ENCODE results near the gene KCNIP2.

Gene KCNIP2

DNA sequence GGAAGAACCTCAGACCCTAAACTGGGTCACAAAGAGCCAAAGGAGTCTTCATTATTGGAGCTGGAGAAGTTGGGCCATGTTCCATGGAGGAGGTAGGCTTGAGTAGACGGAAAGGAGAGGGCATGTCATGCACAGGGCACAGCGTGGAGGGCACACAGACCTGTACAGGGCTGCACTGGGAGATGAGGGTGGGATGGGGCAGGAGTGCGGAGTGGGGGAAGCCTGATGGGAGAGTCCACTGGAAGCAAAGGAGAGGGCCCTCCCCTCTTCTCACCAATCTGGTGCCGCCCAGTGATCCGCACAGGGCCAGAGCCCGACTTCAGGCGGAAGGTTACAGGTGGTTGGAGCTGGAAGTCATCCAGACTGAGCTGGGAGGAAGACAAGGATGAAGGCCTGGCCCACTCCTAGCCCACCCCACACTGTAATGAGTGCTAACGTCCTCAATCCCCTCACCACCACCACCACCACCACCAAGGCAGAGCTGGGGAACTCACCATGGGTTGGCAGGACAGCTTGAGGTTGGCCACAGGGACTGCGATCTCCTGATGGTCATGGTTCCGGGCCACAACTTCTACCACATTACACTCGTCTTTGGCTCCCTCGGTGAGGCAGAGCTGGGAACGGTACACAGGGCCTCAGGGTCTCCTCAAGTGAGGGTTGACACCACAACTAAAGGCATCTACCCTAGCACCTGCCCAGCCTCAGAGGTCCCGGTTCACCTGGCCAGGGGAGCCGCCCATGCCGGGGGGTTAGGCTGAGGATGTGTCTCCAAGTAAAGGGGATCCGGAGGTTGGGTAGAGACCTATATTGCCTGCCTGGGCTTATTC lies 61.4 kb downstream of the KCNIP2 start:
- DNase-seq: no peak

GRCh38 chr10:101781655-101781983 lies 62.0 kb downstream of the KCNIP2 start:
- DNase-seq: no peak

GRCh38 chr10:101780818-101781654 lies 62.6 kb downstream of the KCNIP2 start:
- DNase-seq: peak; percentile 78

DNA sequence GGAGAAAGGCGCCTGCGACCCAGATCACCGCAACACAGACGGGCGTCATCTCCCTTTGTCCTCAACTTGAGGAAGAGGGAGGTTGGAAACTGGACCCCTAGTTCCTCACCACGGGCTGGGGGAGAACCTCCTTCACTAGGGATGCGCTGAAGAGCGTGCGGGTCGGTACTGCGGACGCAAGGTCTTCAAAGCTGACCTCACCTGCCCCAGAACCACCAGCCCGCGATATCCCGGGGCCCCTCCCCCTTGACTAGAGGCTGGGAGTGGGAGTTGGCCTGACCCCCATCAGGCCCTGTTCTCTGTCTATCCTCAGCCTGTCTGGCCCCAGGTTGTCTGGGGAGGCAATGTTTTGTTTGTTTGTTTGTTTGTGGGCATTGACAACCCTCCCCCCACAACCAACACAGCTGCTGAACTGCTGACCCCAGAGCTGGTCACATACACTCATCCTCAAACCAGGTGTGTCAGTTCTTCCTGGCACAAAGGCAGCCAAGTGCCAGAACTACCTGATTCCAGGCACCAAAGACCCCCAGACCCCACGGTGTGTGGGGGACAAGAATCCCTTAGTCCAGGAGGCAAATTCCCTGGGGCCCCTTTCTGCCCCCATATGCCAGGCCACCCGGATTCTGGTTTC lies 63.3 kb downstream of the KCNIP2 start:
- DNase-seq: no peak

GRCh38 chr10:101779544-101780186 lies 63.9 kb downstream of the KCNIP2 start:
- peak; percentile 86 for DNase-seq

DNA sequence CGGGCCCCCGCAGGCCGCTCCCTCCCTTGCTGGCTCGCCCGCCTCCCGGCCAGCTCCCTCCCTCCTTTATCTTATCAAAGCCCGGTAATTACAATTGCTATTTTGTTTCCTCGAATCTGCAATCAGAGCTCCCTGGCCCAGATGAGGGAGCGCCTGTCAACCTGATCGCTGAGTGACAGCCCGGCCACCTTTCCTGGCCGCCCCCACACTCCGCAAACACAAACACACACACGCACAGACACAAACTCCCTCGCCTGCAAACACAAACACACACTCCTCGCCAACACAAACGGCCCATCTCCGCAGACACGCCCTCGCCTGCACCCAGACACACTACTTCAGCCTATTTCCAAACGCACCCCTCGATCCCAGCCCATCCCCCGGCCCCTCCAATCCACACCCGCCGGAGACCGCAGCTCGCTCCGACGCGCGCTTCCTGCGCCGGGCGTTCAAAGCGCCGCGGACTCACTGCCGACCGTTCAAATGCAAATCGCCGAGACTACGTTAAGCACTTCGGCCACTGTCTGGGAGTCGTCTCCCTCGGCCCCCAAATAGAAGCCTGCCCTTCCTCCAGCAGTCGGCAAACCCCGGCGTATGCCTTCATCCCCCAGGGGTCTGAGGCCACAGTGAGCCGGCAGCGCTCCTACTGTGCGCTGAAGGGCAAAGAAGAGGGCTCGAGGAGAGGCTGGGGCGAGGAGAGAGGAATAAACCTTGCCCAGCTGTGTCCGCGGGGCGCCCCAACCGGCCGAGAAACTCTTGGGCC lies 64.6 kb downstream of the KCNIP2 start:
- no peak for DNase-seq

GRCh38 chr10:101778151-101778780 lies 65.3 kb downstream of the KCNIP2 start:
- DNase-seq: no peak

GRCh38 chr10:101777619-101778145 lies 65.9 kb downstream of the KCNIP2 start:
- DNase-seq: no peak

DNA sequence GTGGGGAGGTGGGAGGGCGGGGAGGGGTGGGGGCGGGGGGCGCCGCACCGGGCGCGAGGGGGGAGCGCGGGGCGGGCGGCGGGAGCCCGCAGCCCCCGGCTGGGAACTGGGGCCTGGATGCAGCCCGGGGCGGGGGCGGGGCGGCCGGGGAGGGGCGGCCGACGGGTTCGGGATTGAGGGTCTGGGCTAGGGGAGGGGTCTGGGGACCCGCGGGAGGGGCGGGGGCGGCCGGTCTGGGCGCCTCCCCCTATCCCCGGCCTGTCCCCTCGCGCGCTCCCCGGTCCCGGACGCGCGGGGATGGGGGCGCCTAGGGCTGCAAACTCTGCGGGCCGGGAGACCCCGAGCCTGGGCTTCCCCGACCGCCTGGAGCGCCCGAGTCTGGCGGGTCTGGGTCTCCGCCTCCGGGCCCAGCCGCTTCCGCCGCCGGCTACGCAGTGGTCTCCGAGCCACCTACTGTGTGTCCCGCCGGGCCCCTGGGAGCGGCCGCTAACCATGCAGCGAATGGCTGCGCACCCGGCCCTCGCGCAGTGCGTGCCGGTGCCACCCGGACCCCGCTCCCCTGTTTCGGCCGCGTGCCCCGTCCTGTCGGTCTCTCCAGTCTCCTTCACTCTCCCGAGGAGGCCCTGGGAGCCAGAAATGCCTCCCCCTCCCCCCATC lies 67.3 kb downstream of the KCNIP2 start:
- DNase-seq: no peak

Data from activated naive CD4-positive, alpha-beta T cell treated with anti-CD3 and anti-CD28 coated beads, Interleukin-2, amount 50 U/mL, for 16 hours (primary cell).